GM13976 (cell line): ENCODE data around the gene NAMPT.

Experiments
- DNase-seq: peaks from one replicate; pipeline ENCODE4 v3.0.0; 2012; ENCODE audit warnings: low spot score
- CTCF ChIP-seq: IDR thresholded peaks from 2 replicates; pipeline ENCODE4 v1.5.1; 2012; ENCODE audit warnings: borderline replicate concordance, mild to moderate bottlenecking; ENCODE audit not compliant: insufficient read depth; ENCODE audit errors: extremely low read depth, missing control alignments, control extremely low read depth
- in situ Hi-C: fragments of 300-500 bp; cut with MboI; formaldehyde crosslinking; loops from one replicate; pipeline ENCODE4 v1.12.0; 2022; ENCODE audit warnings: low sequenced_read_pairs, mixed read lengths, inconsistent platforms; ENCODE audit not compliant: unreplicated experiment

Gene NAMPT

GRCh38 chr7:106282390-106282789 is 2.4 kb downstream of the NAMPT start:
- no peak for DNase-seq
- in situ Hi-C loops, result no loop called here
- no peak for TF ChIP-seq CTCF

GRCh38 chr7:106281585-106282318 is 3.0 kb downstream of the NAMPT start:
- in situ Hi-C loops, result no loop called here
- TF ChIP-seq CTCF, result no peak
- no peak for DNase-seq

- no peak for DNase-seq
- in situ Hi-C loops, result no loop called here
Measured at GRCh38 chr7:106281127-106281526, 3.7 kb downstream of the NAMPT start.

GRCh38 chr7:106279425-106280197 is 5.2 kb downstream of the NAMPT start:
- in situ Hi-C loops, result no loop called here
- no peak for DNase-seq
- TF ChIP-seq CTCF, result no peak

More at GRCh38 chr7:106281127-106281526, 3.7 kb downstream of the NAMPT start:
- no peak for TF ChIP-seq CTCF

GRCh38 chr7:106278695-106279094 is 6.1 kb downstream of the NAMPT start:
- DNase-seq, result no peak
- in situ Hi-C loops, result no loop called here
- TF ChIP-seq CTCF, result no peak

GRCh38 chr7:106277976-106278375 is 6.8 kb downstream of the NAMPT start:
- in situ Hi-C loops, result no loop called here
- no peak for TF ChIP-seq CTCF
- no peak for DNase-seq

GRCh38 chr7:106276513-106276912 is 8.3 kb downstream of the NAMPT start:
- in situ Hi-C loops, result no loop called here
- no peak for DNase-seq
- no peak for TF ChIP-seq CTCF
